Uterus (tissue), 2 donors: ENCODE results near the gene ARMC10.

Experiments
- CTCF ChIP-seq, 4 experiments: fragments of 200-600 bp in 2 of 4; fragments of 450-650 bp in 2 of 4; sonication (generic) in 2 of 4; IDR thresholded peaks; one replicate each; pipeline ENCODE4 v1.5.1; 2016 to 2019; ENCODE audit warnings: antibody characterized with exemption in 4 of 4, mild to moderate bottlenecking in 2 of 4, moderate library complexity in 1 of 4
- POLR2A ChIP-seq, 2 donors: fragments of 450-650 bp; IDR thresholded peaks; one replicate each; pipeline ENCODE4 v1.6.1; 2016; ENCODE audit warnings: antibody characterized with exemption in 2 of 2, mild to moderate bottlenecking in 1 of 2, moderate library complexity in 1 of 2

DNA sequence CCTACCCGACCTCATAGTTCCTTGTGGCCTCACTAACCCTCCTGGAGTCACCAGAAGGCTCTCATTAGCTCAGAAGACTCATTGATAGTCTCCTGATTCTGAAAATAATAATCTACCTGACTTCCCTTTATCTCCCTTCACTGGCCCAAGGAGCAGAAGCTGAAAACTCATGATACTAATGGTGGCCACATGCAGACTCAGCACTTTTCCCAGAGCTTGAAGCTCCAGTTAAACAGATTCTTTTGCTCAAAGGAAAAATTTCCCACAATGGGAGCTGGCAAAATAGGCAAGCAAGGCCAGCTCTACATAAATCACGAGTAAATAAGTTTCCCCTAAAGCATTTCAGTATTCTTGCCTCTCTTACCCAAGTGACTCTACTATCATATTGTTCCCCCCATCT, 65.7 kb downstream of the ARMC10 start:
- TF ChIP-seq CTCF (IDR thresholded peaks at IDR 0.05) = no peak
- TF ChIP-seq POLR2A (IDR thresholded peaks at IDR 0.05) = no peak
